Hippocampal formation (tissue), 2 donors: ENCODE data around the gene PTTG2.

Experiments
- DNase-seq, 2 donors: peaks; one replicate each; lab custom pipeline; 2025; lab: John Stamatoyannopoulos, UW

The PTTG2 gene

GRCh38 chr4:38009421-38009820, 49.2 kb downstream of the PTTG2 start:
- DNase-seq: no peak

DNA sequence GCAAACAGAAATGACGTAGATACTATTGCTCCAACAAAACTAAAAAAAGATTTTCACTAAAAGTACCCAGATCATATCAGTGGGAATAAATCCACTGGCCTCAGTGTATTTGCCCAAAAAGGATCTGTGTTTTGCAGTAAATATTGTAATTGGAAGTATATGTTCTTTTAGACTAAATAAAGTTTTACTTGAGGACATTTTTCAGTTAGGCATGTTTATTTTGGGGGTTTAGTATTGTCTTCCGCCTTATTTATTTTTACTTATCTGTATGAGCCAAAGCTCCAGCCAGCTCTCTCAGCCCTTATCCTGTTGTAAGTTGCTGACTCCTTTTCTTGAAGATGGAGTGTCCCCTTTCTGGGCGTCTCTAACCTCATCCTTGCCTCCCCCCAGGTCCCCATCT, 49.8 kb downstream of the PTTG2 start:
- DNase-seq: no peak
